Measurements from ENCODE around the gene ZNF569. TPM values are rescaled to one million over a fixed set of nuclear protein-coding genes. Genes with fewer than 3 reads are reported as not detected.

Gene ZNF569
- total and polyA plus RNA-seq, 8 donors = 1.7 to 25.4 (median 2.3) TPM; not detected in 2

DNA sequence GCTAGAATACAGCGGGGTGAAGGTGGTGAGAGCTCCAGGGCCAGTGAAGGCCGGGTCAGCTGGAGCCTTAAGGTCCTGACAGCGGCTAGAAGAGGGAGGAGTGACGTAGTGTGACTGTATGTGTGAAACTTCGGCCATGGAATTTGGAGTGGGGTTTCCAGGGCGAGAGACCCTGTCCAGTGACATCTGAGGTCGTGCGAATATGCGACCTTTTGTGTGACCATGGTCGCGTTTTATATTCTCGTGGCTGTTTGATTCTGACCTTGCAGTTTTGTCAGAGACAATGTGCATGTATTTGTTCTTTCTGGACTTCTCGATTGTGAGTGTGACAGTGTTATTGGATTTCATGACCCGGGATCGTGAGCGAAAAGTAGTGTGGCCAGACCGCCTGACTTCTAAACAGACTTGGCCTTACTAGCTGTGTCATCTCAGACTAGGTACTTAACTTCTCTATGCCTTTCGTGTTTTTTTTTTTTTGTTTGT is 405 bp upstream of the ZNF569 start:
- Histone ChIP-seq H3K36me3 (peaks cover 3 to 39% (median 37%) of the 10 kb centered on the region in 4 donors), H3K27me3 (no peaks in the 10 kb centered on the region), H3K9me3 (peaks cover 0 to 27% (median 10%) of the 10 kb centered on the region in 4 donors), H3K4me1 (peaks cover 4 to 37% (median 30%) of the 10 kb centered on the region in 4 donors), H3K4me3 (peak overlapping the region; percentile 68 to 98 (median 89)), H3K27ac (peak overlapping the region; percentile 46 to 90 (median 86))
- no peak for DNase-seq
- intact Hi-C loops (cut with DNase I; ENCODE audit: low total_unique reads) = loop anchor here (10.0 kb wide), 1 partner anchor 93 kb away; the partner anchor contains the start of gene ZNF527
- 35 to 45% (median 40%) methylated on average over 18 of the region's 18 CpGs for WGBS, 5 donors
- TF ChIP-seq POLR2A (IDR thresholded peaks at IDR 0.05) (no peak), EP300 (IDR thresholded peaks at IDR 0.05) (no peak), POLR2AphosphoS5 (IDR thresholded peaks at IDR 0.05) (no peak)
- TF ChIP-seq, protein P1, sequence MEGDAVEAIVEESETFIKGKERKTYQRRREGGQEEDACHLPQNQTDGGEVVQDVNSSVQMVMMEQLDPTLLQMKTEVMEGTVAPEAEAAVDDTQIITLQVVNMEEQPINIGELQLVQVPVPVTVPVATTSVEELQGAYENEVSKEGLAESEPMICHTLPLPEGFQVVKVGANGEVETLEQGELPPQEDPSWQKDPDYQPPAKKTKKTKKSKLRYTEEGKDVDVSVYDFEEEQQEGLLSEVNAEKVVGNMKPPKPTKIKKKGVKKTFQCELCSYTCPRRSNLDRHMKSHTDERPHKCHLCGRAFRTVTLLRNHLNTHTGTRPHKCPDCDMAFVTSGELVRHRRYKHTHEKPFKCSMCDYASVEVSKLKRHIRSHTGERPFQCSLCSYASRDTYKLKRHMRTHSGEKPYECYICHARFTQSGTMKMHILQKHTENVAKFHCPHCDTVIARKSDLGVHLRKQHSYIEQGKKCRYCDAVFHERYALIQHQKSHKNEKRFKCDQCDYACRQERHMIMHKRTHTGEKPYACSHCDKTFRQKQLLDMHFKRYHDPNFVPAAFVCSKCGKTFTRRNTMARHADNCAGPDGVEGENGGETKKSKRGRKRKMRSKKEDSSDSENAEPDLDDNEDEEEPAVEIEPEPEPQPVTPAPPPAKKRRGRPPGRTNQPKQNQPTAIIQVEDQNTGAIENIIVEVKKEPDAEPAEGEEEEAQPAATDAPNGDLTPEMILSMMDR (IDR thresholded peaks at IDR 0.05) = no peak

DNA sequence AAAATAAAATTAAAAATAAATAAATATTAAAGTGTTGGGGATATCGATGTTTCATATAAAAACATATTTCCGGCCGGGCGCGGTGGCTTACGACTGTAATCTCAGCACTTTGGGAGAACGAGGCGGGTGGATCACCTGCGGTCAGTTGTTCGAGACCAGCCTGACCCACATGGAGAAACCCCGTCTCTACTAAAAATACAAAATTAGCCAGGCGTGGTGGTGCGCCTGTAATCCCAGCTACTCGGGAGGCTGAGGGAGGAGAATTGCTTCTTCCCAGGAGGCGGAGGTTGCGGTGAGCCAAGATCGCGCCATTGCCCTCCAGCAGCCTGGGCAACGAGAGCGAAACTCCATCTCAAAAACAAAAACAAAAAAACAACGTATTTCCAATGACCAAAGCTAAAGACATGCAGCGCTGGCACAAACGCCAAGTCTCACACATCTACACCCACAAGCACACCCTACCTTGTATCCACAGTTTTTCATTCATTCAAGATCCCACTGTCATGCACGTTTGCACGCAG is 907 bp downstream of the ZNF569 start:
- Histone ChIP-seq H3K4me1 (peaks cover 4 to 37% (median 30%) of the 10 kb centered on the region in 4 donors), H3K36me3 (peaks cover 3 to 39% (median 39%) of the 10 kb centered on the region in 4 donors), H3K27me3 (no peaks in the 10 kb centered on the region), H3K9me3 (peaks cover 0 to 30% (median 14%) of the 10 kb centered on the region in 4 donors), H3K27ac (peak overlapping the region; percentile 81 to 90 (median 86)), H3K4me3 (peak overlapping the region; percentile 68 to 98 (median 89))
- no peak for DNase-seq
- TF ChIP-seq POLR2A (IDR thresholded peaks at IDR 0.05) (no peak), POLR2AphosphoS5 (IDR thresholded peaks at IDR 0.05) (no peak), EP300 (IDR thresholded peaks at IDR 0.05) (no peak)
- TF ChIP-seq, protein P1 (IDR thresholded peaks at IDR 0.05) = no peak
- 29 to 36% (median 33%) methylated on average over 25 of the region's 25 CpGs for WGBS, 5 donors
- intact Hi-C loops (cut with DNase I; ENCODE audit: low total_unique reads) = loop anchor here (10.0 kb wide), 1 partner anchor 92 kb away; the partner anchor contains the start of gene ZNF527

DNA sequence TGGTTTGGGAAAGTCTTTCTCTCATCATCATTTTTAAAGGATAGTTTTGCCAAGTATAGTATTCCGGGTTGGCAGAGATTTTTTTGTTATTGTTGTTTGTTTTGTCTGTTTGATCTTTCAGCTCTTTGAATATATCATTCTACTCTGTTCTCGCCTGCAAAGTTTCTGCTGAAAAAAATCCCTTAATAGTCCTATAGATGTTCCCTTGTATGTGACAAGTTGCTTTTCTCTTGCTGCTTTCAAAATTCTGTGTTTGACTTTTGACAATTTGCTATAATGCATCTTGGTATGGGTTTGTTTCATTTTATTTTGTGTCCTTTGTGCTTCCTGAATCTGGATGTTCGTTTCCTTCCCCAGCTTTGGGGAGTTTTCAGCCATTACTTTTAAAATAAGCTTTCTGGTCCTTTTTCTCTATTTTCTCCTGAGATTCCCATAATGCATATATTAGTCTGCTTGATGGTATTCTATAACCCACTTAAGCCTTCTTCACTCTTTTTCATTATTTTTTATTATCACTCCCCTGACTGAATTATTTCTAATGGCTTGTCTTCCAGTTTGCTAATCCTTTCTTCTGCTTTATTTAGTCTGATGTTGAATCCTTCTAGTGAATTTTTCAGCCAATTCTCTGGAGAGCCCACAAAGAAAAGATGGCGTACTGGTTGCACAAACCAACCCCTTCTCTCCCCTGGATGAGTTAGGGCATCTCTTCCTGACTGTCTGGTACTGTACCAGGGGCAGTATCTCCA is 14.6 kb downstream of the ZNF569 start:
- Histone ChIP-seq H3K27me3 (no peaks in the 10 kb centered on the region), H3K36me3 (peaks cover 19 to 42% (median 32%) of the 10 kb centered on the region in 4 donors), H3K4me1 (no peaks in the 10 kb centered on the region), H3K27ac (no peak overlapping the region), H3K9me3 (peaks cover 68 to 100% (median 97%) of the 10 kb centered on the region in 4 donors), H3K4me3 (no peak overlapping the region)
- no peak for DNase-seq
- intact Hi-C loops (cut with DNase I; ENCODE audit: low total_unique reads) = no loop called here
- no peak for TF ChIP-seq EP300 (IDR thresholded peaks at IDR 0.05)
- TF ChIP-seq POLR2A (IDR thresholded peaks at IDR 0.05) = no peak
- TF ChIP-seq, protein P1 (IDR thresholded peaks at IDR 0.05) = no peak
- TF ChIP-seq POLR2AphosphoS5 (IDR thresholded peaks at IDR 0.05) = no peak
- WGBS, 5 donors = 94 to 96% (median 95%) methylated on average over 4 of the region's 4 CpGs

DNA sequence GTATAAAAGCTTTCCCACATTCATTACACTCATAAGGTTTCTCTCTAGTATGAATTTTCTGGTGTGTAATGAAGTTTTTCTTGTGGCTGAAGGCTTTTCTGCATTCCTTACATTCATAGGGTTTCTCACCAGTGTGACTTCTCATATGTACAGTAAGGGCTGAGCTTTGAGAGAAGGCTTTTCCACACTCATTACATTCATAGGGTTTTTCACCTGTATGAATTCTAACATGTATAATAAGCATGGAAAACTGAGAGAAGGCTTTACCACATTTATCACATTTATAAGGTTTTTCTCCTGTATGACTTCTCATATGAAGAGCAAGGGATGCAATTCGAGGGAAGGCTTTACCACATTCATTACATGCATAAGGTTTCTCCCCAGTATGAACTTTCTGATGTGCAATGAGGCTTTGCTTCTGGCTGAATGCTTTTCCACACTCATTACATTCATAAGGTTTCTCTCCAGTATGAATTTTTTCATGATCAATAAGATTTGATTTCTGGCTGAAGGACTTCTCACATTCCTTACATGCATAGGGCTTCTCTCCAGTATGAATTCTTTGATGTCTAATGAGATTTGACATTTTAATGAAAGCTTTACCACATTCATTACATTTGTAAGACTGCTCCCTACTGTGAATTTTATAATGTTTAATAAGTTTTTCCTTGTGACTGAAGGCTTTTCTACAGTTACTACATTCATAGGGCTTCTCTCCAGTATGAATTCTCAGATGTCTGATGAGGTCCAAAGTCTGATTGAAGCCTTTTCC is 53.7 kb downstream of the ZNF569 start:
- no peaks in the 10 kb centered on the region for H3K27me3 ChIP-seq
- no peak overlapping the region for H3K27ac ChIP-seq
- H3K9me3 ChIP-seq = peaks cover 56 to 100% (median 98%) of the 10 kb centered on the region in 4 donors
- H3K36me3 ChIP-seq = peaks cover 13 to 62% (median 41%) of the 10 kb centered on the region in 4 donors
- H3K4me1 ChIP-seq = no peaks in the 10 kb centered on the region
- H3K4me3 ChIP-seq = no peak overlapping the region
- intact Hi-C loops (cut with DNase I; ENCODE audit: low total_unique reads) = no loop called here
- no peak for TF ChIP-seq POLR2AphosphoS5 (IDR thresholded peaks at IDR 0.05)
- no peak for TF ChIP-seq POLR2A (IDR thresholded peaks at IDR 0.05)
- TF ChIP-seq, protein P1 (IDR thresholded peaks at IDR 0.05) = no peak
- TF ChIP-seq EP300 (IDR thresholded peaks at IDR 0.05) = no peak
- 84 to 100% (median 95%) methylated on average over 1 of the region's 1 CpG for WGBS, 5 donors
- no peak for DNase-seq
